ENCODE data around the gene ASB18. TPM values are rescaled to one million over a fixed set of nuclear protein-coding genes. Genes with fewer than 3 reads are reported as not detected.

Gene ASB18
- total RNA-seq, 2 donors from 2014 or later: not detected

DNA sequence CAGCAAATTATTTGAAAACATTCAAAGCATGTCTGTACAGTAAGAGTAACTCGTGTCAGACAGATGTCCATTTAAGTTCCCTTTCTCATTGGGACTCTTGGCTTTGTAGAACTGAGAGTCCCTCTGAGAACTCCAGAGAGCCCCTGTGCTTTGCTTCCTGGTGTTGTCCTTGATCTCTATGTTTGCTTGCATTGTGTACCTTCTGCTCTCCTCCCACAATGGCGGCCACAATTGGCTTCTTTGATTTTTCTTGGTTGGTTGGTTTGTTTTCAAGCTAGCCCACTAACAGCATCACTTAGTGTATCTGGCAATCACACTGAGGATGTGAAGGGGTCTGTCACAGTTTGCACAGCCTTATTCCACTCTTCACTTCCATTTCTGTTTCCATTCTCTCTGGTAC, 15.1 kb downstream of the ASB18 start:
- Mint-ChIP-seq H3K27me3 (peaks cover 33% of the 10 kb centered on the region), H3K4me3 (no peak overlapping the region), H3K4me1 (no peaks in the 10 kb centered on the region), H3K36me3 (ENCODE audit: low read depth) (no peaks in the 10 kb centered on the region), H3K27ac (no peak overlapping the region)
- no peaks in the 10 kb centered on the region for H3K9me3 ChIP-seq (ENCODE audit: control insufficient read depth, low read length, poor library complexity, severe bottlenecking)
- ATAC-seq (no peak), DNase-seq (no peak)

DNA sequence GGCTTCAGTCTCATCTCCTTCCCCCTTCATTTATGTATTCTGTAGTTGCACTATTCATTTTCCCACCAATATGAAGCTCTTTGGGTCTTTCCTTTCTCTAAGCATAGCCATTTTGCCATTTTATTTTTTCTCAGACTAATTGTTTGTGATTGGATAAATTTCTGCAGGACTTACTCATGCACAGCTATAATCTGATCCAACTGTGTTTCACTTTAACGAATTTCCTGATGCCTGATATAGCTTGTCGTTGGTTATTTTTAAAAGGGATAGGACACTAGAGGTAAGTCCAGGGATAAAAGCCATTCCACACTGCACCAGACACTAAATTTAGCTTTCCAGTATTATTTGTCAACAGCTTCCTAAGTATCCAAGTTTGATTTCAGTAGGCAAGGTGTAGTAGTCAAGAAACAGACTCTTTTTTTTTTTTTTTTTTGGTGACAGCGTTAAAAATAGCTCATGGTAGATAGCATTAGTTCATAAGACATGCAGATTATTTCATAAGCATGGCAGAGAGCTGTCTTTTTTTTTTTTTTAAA, 17.4 kb downstream of the ASB18 start:
- DNase-seq (no peak), ATAC-seq (no peak)
- Mint-ChIP-seq H3K27ac (no peak overlapping the region), H3K27me3 (peaks cover 26% of the 10 kb centered on the region), H3K4me1 (no peaks in the 10 kb centered on the region), H3K36me3 (ENCODE audit: low read depth) (no peaks in the 10 kb centered on the region), H3K4me3 (no peak overlapping the region)
- H3K9me3 ChIP-seq (ENCODE audit: control insufficient read depth, low read length, poor library complexity, severe bottlenecking): no peaks in the 10 kb centered on the region

DNA sequence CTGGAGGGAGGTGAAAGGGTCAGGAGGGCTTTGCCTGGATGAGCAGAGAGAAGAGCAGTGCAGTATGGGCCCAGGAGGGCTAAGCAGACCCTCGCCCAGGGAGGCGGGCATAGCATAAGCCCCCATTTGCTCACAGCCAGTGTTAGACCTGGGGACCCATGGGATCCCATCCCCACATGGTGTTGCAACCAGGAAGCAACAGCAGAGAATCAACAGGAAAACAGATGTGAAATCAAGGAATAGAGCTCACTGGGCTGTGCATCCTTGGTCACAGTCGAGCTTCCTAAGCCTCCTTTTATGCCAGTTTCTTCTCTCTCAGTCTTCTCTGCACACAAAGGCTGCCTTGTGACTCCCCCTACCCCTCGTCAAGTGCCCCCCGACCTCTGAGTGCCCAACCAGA, 19.9 kb downstream of the ASB18 start:
- H3K27me3 Mint-ChIP-seq: peaks cover 39% of the 10 kb centered on the region
- ATAC-seq: no peak
- no peaks in the 10 kb centered on the region for H3K36me3 Mint-ChIP-seq (ENCODE audit: low read depth)
- H3K4me3 Mint-ChIP-seq: no peak overlapping the region
- H3K4me1 Mint-ChIP-seq: no peaks in the 10 kb centered on the region
- DNase-seq: no peak
- H3K9me3 ChIP-seq (ENCODE audit: control insufficient read depth, low read length, poor library complexity, severe bottlenecking): no peaks in the 10 kb centered on the region
- no peak overlapping the region for H3K27ac Mint-ChIP-seq

DNA sequence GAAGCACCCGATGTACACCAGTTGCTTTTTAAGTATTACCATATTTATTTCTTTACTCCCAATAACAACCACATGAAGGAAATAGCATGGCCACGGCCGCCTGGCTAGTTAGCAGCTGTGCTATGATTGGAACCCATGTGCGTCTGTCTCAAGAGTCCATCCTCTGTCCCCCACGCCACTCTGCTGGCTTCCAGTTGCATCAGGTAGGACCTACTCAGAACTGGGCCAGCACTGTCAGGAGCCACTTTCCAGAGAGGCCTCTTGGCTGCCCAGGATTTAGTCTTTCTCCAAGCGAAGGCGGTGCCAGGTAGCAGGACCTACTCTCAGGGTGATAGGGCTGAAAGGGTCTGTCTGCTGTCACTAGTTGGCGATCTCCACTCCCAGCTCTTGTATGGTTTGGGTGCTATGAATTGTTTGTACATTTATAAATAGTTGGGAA, 22.1 kb downstream of the ASB18 start:
- Mint-ChIP-seq H3K27ac (no peak overlapping the region), H3K4me1 (no peaks in the 10 kb centered on the region), H3K36me3 (ENCODE audit: low read depth) (peaks cover 3% of the 10 kb centered on the region), H3K4me3 (no peak overlapping the region), H3K27me3 (peaks cover 41% of the 10 kb centered on the region)
- ATAC-seq (no peak), DNase-seq (no peak)
- no peaks in the 10 kb centered on the region for H3K9me3 ChIP-seq (ENCODE audit: control insufficient read depth, low read length, poor library complexity, severe bottlenecking)

DNA sequence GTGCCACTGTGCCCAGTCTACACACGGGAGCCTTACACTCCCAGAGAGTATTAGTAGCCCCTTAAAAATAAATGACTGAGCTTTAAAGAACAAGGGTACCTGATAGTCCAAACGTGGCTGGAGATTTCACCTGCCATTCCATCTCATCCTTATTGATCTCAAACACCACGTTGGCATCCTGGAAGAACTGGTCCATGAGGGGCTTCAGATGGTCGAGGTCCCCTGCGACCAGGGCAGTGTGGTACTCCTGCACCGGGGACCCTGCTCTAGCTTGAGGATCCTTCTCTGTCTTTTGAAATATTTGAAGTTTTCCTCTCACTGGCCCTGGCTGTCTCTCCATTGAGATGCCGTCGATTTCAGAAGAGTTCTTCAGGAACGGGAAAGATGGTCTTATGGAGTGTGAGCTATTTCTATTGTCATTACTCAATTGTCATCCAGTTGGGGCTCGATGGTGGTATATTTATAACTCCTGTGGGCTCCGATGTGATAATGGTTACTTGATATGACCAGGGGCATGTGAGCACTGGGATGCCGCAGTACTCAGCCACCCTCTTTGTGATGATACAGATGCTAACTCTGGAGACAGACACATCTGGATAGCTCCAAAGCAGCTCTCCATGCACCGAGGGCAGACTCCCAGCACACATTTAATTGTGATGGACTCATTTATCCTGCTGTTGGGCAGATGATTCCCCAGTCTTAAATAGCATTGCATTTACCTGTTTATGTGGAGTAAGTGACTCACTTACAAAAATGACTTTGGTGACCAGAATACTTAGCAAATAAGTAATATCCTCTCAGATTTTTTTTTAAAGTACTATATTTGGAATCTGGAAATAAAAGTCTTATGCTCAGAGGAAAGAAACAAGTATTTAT, 22.8 kb downstream of the ASB18 start:
- DNase-seq: no peak
- peaks cover 45% of the 10 kb centered on the region for H3K27me3 Mint-ChIP-seq
- H3K36me3 Mint-ChIP-seq (ENCODE audit: low read depth): peaks cover 3% of the 10 kb centered on the region
- ATAC-seq: no peak
- H3K4me1 Mint-ChIP-seq: peaks cover 2% of the 10 kb centered on the region
- H3K27ac Mint-ChIP-seq: no peak overlapping the region
- H3K9me3 ChIP-seq (ENCODE audit: control insufficient read depth, low read length, poor library complexity, severe bottlenecking): no peaks in the 10 kb centered on the region
- no peak overlapping the region for H3K4me3 Mint-ChIP-seq

DNA sequence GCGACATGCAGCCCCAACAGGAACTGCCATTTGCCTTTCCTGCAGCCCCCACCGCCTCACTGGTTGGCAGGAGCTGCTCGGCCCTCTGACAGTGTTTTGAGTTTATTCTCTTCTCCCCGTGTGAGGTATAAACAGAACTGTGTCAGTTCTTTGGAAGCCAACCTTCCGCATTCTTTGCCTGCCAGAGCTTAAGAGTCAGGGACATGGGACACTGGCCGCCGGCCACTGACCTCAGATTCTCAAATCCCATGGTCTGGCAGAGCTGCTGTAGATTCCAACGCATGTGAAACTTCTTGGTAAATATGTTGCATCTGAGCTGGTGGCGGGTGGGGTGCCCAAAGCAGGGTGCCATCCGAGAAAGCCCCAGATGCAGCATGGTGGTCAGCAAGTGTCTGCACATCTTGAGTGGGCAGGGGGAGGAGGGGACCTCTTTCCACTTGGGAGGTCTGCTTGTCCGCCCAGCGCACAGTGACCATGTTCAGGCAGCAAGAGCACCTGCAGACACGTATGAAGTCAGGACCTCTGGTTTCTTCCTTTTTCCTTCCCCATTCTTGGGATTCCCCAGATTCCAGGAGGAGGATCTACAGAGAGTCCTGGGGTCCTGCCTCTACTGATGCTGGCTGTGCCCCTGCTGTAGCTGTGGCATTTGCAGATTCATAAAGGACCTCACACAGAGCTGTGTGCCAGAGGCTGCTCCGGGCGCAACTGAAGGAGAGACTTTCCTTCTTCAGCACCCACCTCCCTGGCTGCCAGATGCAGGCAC, 23.8 kb downstream of the ASB18 start:
- DNase-seq (no peak), ATAC-seq (no peak)
- Mint-ChIP-seq H3K27ac (no peak overlapping the region), H3K4me3 (no peak overlapping the region), H3K36me3 (ENCODE audit: low read depth) (peaks cover 3% of the 10 kb centered on the region), H3K4me1 (peaks cover 5% of the 10 kb centered on the region), H3K27me3 (peaks cover 51% of the 10 kb centered on the region)
- no peaks in the 10 kb centered on the region for H3K9me3 ChIP-seq (ENCODE audit: control insufficient read depth, low read length, poor library complexity, severe bottlenecking)

DNA sequence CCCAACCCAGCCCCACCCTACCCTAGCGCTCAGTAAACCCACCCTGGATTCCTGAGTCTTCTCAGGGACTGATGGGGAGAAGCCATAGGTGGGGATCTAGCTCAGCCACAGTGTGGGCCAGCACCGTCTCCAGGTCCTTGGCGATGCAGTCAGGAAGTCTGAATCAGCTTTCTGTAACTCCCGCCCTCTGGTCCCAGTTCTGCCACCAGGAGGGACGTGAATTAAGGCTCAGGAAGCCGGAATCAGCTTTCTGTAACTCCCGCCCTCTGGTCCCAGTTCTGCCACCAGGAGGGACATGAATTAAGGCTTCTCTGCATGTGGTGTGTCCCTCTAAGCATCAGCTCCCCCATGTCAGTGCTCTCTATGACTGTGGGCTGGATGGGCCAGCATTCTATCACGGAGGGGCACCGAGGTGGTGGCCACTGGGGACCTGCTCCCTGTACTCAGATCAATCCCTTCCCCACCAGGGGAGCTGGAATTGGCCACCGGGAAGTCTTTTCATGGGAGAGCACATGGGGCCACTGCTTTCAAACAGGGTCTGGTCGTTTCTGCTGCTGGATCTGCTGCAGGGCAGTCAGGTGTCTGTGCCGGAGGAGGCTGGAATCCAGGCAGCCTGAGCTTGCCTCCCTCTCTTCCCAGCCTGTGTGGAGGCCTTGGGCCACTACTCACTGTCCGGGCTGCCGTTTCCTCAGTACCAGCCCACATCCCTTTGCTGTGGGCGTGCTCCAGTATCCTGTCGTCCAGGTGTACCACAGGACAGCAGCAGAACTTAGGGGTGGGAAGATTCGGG, 24.7 kb downstream of the ASB18 start:
- Mint-ChIP-seq H3K27me3 (peaks cover 51% of the 10 kb centered on the region), H3K36me3 (ENCODE audit: low read depth) (peaks cover 3% of the 10 kb centered on the region), H3K27ac (no peak overlapping the region), H3K4me1 (peaks cover 5% of the 10 kb centered on the region), H3K4me3 (no peak overlapping the region)
- DNase-seq (no peak), ATAC-seq (no peak)
- H3K9me3 ChIP-seq (ENCODE audit: control insufficient read depth, low read length, poor library complexity, severe bottlenecking): no peaks in the 10 kb centered on the region

DNA sequence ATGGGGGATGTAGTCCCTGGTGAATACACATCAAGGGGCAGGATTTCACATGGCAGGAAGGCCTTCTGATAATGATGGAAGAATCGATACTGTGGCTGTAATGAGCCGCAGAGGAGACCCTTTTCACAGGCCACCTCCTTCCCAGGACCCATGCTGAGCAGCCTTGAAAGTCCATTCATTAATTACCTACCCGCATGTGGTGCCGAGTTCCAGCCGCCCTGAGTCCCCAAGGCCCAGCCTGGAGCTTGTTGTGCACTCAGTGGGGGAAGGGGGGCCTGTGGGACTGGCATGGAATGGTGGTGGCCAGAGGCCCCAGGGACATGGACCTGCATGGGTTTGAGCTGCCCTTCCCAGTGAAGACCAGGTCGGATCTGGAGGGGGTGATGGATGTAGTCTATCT, 25.5 kb downstream of the ASB18 start:
- no peaks in the 10 kb centered on the region for H3K9me3 ChIP-seq (ENCODE audit: control insufficient read depth, low read length, poor library complexity, severe bottlenecking)
- ATAC-seq: no peak
- Mint-ChIP-seq H3K27ac (no peak overlapping the region), H3K4me3 (no peak overlapping the region), H3K4me1 (peaks cover 5% of the 10 kb centered on the region), H3K36me3 (ENCODE audit: low read depth) (peaks cover 3% of the 10 kb centered on the region), H3K27me3 (peaks cover 51% of the 10 kb centered on the region)
- no peak for DNase-seq

DNA sequence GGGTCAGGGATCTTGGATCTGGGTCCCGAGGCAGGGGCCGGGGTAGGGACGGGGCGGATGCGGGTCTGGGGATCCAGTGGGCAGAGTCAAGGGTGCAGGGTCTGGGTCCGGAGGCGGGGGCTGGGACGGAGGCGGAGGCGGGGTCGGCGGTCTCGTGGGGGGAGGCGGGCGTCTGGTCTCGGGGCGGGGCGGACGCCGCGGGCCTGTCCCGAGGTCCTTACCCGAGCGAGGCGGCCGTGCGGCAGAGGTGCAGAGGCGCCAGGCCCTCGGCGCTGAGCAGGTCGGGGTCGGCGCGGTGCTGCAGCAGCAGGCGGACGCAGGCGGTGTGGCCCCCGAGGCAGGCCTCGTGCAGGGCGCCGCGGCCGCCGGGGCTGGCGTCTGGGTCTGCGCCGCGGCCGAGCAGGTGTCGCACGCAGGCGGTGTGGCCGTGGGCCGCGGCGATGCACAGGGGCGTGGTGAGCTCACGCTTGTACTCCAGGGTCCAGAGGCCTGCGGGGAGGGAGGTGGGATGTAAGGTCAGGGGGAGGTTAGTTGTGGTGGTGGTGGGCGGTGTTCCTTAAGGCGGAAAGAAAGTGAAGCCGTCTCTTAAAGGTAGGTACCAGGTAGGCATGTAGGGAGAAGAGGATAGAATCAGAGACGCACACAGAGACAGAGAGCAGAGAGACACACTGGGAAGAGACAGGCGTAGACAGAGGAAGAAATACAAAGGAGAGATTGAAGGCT, 26.6 kb downstream of the ASB18 start:
- Mint-ChIP-seq H3K36me3 (ENCODE audit: low read depth) (peaks cover 3% of the 10 kb centered on the region), H3K4me1 (peaks cover 5% of the 10 kb centered on the region), H3K27me3 (peaks cover 51% of the 10 kb centered on the region), H3K27ac (no peak overlapping the region), H3K4me3 (no peak overlapping the region)
- DNase-seq (no peak), ATAC-seq (no peak)
- no peaks in the 10 kb centered on the region for H3K9me3 ChIP-seq (ENCODE audit: control insufficient read depth, low read length, poor library complexity, severe bottlenecking)

DNA sequence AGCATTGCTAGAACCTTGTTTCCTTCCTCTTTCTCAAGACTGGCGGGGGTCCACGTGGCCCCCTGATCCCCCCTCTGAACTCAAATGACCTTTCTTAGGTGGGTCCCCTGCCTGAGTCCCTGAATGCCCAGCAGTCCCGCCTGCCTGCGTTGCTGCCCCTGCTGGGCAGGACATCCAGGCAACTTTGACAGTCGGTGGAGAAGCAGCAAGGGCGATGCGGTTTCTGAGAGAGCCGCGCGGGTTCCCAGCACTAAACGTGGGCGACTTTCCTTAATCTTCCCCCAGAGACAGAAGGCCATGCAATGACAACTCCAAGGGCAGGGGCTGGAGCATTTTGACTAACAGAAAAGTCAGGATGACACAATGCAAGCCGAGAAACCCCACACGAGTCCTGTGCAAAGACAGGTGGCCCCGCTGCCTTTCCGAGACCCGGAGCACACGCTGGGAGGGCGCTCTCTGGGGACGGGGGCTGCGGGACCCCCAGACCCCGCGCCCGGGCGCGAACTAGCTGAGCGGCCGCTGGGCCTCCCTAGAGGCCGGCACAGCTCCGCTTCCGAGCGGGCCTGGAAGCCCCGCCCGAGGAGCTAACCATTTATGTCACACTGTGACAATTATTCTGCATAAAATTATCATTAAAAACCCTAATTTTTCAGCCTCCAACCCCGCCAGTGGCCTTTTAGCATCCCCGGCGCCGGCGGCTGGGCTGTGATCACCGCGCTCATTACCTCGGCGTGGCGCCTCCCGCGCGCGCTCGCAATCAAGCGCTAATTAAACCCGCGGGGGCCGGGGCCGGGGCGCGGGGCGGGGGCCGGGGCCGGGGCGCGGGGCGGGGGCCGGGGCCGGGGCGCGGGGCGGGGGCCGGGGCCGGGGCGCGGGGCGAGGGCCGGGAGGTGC, 27.4 kb downstream of the ASB18 start:
- peaks cover 51% of the 10 kb centered on the region for H3K27me3 Mint-ChIP-seq
- ATAC-seq (no peak), DNase-seq (no peak)
- no peak overlapping the region for H3K4me3 Mint-ChIP-seq
- peaks cover 3% of the 10 kb centered on the region for H3K36me3 Mint-ChIP-seq (ENCODE audit: low read depth)
- no peaks in the 10 kb centered on the region for H3K9me3 ChIP-seq (ENCODE audit: control insufficient read depth, low read length, poor library complexity, severe bottlenecking)
- no peak overlapping the region for H3K27ac Mint-ChIP-seq
- H3K4me1 Mint-ChIP-seq: peaks cover 5% of the 10 kb centered on the region

DNA sequence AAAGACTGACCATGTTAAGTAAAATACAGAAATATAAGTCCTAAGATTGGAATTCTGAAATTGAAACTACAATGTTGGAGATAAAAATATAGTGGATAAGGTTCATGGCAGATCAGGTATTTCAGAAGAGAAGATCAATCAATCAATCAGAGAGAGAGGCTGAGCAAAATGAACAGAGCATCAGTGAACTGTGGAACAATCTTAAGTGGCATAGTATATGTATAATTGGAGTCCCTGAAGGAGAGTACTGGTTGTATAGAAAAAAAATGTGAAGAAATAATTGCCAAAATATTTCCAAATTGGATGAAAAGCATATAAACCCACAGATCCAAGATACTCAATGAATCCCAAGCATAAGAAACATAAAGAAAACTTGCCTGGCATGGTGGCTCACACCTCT, 35.0 kb downstream of the ASB18 start:
- H3K27me3 Mint-ChIP-seq: peaks cover 8% of the 10 kb centered on the region
- DNase-seq (no peak), ATAC-seq (no peak)
- no peak overlapping the region for H3K27ac Mint-ChIP-seq
- H3K4me3 Mint-ChIP-seq: no peak overlapping the region
- peaks cover 2% of the 10 kb centered on the region for H3K36me3 Mint-ChIP-seq (ENCODE audit: low read depth)
- H3K9me3 ChIP-seq (ENCODE audit: control insufficient read depth, low read length, poor library complexity, severe bottlenecking): no peaks in the 10 kb centered on the region
- H3K4me1 Mint-ChIP-seq: no peaks in the 10 kb centered on the region

DNA sequence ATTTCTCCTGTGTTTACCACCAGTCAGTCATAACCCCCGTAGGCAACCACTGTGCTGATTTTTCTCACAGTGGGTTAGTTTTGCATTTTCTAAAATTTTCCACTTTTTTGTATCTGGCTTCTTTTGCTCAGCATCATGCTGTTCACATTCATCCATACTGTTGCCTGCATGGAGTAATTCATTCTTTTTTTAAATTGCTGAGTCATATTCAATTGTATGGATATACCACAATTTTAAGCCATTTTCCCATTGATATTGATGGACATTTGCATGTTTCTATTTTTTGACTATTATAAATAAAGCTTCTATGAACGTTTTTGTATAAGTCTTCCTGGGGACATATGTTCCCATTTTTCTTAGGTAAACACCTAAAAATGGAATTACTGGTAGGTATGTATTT, 40.5 kb downstream of the ASB18 start:
- Mint-ChIP-seq H3K4me1 (no peaks in the 10 kb centered on the region), H3K27me3 (peaks cover 16% of the 10 kb centered on the region), H3K27ac (no peak overlapping the region), H3K4me3 (no peak overlapping the region), H3K36me3 (ENCODE audit: low read depth) (peaks cover 2% of the 10 kb centered on the region)
- no peaks in the 10 kb centered on the region for H3K9me3 ChIP-seq (ENCODE audit: control insufficient read depth, low read length, poor library complexity, severe bottlenecking)
- no peak for DNase-seq
- no peak for ATAC-seq
